Measurements from ENCODE around the gene ZNF593OS.

Gene ZNF593OS

GRCh38 chr1:26158908-26159742 is 12.5 kb downstream of the ZNF593OS start, which contains the start of gene FAM110D:
Gene FAM110D (plus strand): TSS chr1:26159079. CDS start chr1:26161292, 2,213 bp downstream.
- DNase-seq = no peak

DNA sequence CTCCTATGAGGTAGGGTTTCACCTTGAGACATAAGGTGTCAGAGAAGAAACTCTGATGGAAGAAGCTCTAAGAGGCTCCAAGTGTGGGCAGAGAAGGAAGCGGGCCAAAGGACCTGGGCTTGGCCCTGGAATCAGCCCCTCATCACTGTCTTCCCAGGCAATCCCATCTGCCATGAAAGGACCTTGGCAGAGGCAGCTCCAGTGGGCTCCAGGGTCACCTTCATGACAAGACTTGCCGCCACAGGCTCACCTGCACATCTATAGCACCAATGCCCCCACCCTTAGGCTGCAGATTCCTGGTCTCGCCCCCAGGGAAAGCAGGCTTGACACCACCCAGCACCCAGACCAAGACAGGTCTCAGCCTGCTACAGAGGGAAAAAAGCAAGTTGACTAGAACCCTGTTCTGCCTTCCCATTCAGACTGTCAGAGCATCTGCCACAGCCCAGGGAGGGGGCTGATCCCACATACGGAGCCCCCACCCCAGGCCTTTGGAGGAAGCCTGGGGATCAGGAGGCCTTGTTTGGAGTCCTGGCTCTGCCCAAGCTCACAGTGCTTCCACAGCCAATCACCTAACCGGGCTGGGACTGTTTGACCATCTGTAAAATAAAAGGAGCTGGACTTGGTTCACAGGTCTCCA is 13.2 kb downstream of the ZNF593OS start:
- DNase-seq = no peak

DNA sequence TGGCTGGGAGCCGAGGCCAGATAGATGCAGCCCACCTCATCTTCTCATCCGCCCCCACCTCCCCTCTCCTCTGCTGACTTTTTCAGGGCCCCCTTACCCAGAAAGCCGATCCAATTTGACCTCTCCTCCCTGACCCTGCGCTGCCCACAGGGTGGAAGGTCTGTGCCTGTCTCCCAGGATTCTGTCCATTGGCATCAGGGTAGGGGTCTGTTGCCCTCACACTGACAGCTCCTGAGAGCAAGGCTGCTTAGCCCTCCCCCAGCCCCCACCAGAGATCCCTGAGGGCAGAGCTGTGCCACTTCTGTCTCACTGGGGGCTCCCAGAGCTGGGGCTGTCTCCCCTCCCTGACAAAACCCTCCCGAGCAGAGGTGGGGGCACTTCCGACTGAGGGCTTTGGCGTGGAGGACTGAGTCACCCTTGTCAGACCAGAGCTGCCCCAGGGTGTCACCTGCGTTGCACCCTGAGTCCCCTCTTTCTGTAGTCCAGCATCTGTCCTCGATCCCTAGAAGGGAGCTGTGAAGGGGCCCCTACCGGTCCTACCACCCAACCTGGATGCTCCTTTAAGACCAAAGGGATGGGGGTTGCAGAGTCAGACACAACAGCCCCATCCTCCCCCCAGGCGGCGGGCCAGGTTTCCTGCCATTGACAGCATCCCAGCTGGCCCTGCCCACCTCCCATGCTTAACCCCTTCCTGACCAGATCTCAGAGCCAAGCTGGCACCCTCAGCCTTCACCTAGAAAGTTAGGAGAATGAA is 15.2 kb downstream of the ZNF593OS start:
- DNase-seq = no peak

DNA sequence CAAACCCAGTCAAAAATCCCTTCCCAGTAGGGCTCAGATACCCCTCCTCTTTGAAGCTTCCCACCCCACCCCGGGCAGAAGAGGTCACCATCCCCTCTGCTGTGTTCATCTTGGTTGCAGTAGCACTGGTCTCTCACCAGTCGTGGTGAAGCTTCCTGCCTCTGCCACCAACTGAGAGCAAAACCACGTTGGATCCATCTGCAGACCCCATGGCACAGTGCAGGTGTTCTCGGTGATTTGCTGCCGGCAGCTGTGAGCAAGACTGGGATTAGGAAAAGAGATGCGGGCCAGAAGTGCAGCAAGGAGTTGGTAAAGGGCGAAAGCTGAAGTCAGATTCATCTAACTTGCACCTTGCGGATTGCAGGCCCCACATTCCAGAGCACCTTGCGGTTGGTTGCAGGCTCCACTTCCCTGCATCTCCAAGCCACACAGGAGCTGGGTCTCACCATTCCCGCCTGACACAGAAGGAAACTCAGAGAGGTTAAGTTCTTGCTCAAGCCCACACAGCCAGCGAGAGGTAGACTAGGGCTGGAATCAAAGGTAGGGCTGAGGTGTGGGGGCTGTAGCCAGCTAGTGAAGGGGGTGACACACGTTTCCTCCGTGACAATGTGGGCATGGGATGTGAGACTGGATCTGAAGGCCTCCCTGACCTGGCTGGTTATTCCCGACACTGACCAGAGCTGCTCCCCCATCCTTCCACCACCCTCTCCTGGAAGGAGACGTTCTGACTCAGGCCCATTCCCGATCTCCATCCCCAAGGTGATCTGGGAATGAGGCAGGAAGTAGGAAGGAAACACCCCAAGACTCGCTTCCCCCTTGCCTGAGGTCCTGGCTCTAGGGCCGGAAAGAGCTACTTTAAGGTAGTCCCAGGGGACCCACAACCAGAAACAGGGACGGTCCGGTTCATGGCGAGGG is 16.0 kb downstream of the ZNF593OS start:
- DNase-seq = no peak

DNA sequence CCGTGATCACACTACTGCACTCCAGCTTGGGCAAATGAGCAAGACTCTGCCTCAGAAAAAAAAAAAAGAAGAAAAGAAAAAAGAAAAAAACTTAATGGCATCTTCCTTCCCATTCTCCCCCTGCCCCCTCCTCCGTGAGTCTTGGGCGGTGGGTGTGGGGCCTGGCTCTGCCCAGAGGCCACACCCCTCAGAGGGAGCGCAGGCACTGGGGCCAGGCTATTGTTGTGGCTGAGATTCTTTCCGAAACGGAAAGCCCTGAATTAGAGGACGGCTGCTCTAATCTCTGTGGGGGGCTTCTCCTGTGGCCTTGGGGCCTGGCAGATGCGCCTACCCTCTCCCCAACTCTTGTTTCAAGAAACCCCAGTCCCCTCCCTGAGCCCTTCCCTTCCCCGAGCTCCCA is 16.9 kb downstream of the ZNF593OS start:
- DNase-seq = no peak

- no peak for DNase-seq
Observed at GRCh38 chr1:26153966-26154532, 17.6 kb downstream of the ZNF593OS start.

DNA sequence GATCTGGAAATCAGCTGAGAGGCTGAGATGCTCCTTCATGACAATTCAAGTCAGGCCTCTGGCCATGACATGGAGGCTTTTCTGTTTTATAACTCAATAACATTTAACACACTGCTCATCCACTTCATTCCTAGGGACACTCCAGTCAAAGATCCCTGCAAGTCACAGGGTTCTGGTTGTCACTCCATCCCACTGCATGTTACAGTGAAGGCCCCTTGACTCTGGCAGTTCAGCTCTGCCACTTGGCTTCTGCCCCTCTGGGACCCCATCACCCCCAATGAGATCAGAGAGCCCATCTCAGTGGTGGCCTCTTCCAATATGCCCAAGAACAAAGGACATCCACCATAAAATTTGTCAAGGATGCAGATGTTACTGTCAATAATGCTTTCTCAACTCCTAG is 22.7 kb downstream of the ZNF593OS start:
- DNase-seq = no peak

GRCh38 chr1:26145960-26146294 is 25.7 kb downstream of the ZNF593OS start:
- DNase-seq = no peak

DNA sequence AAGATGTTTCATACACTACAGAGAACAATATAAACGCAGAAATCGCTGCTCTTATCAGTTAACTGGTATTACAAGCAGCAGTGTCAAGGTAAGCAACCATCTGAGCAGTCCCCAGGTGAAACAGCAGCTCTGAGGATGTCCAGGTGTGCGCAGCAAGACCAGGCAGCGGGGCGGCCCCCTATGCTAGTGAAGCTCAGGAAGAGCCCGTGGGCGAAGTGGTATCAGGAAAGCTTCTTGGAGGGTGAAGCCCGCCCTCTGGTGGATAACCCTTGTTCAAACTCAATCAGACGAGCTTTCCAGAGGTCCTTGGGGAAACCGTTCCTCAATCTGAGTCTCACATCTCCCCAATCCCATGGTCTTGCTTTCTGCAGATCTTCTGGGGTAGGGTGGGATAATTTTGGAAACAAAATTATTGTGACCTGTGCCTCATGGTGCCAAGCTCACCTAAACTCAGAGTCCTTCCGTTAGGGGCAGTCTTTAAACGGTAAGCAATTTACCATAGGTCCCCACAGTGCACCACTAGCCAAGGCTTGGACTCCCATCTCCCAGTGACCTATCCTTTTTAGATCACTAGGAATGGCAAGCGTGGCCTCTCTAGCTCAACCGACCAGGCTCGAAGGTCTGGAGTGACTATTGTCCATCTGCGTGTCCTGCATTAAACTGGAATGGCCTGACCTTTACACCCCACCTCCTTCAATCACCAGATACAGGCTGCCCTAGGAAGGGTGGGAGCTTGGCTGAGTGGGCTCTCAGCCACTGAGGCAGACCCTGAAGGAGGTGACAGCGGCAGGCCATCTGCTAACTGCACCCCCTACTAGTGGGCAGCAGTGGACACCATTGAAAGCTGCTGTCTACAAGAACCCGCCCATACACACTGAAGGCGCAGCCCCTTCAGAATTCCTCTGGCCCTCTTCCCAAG is 26.3 kb downstream of the ZNF593OS start:
- peak; percentile 71 to 80 for DNase-seq

DNA sequence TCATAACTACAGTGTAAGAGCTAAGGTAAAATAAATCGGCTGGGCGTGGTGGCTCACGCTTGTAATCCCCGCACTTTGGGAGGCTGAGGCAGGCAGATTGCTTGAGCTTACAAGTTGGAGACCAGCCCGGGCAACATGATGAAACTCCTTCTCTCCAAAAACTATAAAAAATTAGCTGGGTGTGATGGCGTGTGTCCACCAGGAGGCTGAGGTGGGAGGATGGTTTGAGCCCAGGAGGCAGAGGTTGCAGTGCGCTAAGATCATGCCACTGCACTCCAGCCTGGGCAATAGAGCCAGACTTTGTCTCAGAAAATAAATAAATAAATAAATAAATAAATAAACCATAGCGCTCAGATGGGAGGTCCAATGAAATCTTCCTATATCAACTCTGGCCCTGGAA is 29.5 kb downstream of the ZNF593OS start:
- DNase-seq = no peak

DNA sequence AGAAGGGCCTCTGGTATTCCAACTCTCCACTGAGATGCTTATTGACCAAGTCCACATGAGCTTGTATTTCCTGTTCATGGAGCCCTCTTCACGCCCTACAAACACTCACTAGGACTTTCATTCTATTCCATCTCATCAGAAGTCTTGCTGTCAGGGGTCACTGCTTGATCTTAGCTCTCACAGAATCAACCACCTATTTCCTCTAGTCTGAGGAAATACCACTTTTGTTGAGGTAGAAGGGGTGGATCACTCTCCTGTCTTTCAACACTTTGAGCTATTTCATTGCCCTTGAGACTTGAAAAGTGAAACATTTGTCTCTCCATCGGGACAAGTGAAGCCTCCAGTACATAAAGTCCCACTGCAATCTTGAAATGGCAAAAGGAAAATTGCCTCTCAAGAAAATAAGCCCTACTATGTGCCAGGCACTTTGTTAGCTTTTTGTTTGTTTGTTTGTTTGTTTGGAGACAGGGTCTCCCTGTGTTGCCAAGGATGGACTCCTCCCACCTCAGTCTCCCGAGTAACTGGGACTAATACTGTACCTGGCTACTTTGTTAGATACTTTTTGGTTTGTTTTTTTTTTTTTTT is 32.6 kb downstream of the ZNF593OS start:
- no peak for DNase-seq

- no peak for DNase-seq
Observed at GRCh38 chr1:26134466-26134865, 37.2 kb downstream of the ZNF593OS start.

DNA sequence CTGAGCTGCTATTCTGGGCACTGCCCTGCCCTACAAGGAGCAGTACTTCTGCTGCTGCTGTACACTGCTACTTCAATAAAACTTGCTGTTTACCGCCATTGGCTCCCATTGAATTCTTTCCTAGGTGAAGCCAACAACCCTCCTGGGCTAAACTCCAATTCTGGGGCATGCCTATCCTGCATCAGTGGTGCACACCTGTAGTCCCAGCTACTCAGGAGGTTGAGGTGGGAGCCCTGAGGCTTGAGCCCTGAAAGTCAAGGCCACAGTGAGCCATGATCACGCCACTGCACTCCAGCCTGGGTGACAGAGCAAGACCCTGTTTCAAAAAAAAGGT is 38.8 kb downstream of the ZNF593OS start:
- no peak for DNase-seq

DNA sequence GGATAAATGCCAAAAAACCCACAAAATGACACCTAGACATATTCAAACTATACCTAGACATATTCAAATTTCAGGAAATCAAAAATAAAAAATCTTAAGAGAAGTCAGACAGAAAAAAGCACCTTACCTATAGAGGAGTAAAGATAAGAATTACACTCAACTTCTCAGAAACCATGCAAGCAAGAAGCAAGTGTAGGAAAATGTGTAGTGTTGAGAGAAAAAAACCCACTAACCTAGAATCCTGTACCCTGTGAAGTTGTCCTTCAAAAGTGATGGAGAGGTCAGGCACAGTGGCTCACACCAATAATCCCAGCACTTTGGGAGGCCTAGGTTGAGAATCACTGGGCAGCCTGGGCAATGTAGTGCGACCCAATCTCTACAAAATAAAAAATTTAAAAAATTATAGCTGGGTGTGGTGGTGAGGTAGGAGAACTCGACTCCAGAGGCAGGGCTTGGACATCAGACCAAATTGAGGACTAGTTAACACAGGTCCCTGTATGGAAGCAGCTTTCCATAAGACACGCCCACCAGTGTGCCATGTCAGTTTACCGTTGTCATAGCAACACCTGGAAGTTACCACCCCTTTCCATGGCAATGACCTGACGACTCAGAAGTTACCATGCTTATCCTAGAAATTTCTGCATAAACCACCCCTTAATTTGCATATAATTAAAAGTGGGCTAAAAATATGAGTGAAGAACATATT is 39.4 kb downstream of the ZNF593OS start:
- DNase-seq = no peak

GRCh38 chr1:26130695-26131094 is 40.9 kb downstream of the ZNF593OS start:
- DNase-seq = no peak

DNA sequence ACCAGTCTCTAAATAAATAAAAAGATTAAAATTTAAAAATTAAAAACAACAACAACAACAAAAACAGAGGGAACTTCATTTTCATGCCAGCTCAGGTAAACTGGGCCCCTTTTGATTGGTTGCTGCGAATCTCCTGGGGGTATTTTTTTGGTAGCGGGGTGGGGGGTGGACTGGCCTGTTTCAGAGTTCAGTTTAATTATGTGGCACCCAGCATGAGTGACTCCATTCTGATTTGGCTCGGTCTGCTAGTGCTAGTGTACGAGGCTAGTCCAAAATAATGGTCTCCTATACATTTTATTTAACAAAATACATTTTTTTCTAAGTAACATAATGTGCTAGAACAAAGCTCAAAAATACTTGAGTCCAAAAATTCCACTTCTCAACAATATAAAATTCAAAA is 41.9 kb downstream of the ZNF593OS start:
- no peak for DNase-seq

DNA sequence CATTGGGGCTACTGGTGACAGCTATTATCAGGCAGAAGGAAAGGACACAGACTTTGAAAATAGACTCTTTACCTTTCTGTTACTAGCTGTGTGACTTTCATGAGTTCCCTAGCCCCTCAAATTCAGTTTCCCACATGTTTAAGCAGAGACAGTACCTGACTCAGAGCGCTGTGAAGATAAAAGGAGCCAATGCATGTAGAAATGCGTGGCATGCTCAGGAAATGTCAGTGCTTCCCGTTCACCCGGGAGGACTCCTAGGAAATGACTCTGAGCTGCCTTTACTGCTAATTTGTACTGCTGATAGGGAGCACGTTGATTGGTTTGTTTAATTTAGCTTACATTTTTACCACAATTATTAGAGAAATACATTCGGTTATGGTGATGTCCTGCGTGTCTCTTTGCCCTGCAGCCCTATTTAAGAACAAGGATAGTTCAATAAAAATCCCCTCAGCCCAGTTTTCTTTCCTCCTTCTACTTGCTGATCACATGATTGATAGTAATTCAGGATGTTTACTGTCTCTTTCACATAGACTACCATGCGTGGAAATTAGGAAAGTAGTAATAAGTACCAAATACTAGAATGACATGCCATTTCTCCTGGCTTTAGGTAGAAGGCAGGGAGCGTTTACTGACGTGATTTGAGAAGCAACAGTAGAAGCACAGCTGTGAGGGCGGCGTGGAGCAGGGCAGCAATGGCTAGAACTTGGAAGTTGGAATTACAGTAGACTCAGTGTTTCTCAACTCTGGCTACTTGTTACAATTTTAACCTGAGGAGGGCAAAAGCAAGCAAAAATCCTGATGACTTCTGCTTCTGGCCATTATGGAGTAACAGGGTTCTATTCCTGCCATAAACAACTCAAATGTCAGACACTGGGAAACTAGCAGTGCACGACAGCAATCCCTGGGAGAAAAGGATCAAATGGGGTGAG is 44.1 kb downstream of the ZNF593OS start:
- DNase-seq = peak in 1 of 2 experiments; percentile 11

GRCh38 chr1:26126321-26127084 is 45.1 kb downstream of the ZNF593OS start:
- peak in 1 of 2 experiments; percentile 23 for DNase-seq
